ENCODE measurements around the gene RBBP6. TPM values are rescaled to one million over a fixed set of nuclear protein-coding genes. Genes with fewer than 3 reads are reported as not detected.

RBBP6 gene
- total and polyA plus RNA-seq, 4 donors, result 25.1 to 93.3 (median 37.0) TPM

DNA sequence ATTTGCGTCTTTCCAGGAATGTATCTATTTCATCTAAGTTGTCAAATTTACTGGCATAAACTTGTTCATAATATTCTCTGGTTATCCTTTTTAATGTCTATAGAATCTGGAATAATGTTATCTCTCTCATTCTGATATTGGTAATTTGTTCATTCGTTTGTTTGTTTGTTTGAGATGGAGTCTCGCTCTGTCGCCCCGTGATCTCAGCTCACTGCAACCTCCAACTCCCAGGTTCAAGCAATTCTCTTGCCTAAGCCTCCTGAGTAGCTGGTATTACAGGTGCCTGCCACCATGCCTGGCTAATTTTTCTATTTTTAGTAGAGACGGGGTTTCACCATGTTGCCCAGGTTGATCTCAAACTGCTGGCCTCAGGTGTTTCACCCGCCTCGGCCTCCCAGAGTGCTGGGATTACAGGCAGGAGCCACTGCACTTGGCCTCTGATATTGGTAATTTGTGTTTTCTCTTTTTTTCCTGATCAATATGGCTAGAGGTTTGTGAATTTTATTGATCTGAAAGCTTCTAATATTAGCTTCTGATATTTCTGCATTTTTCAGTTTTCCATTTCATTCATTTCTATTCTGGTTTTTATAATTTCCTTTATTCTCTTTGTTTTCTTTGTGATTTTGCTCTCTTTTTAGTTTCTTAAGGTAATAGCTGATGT, 59.5 kb downstream of the RBBP6 start:
- Histone ChIP-seq H3K9ac (ENCODE audit: insufficient read depth in 1 of 2, low read length in 2 of 2) (no peak overlapping the region), H3K4me1 (ENCODE audit: control insufficient read depth in 5 of 5, insufficient read depth in 5 of 5, low read length in 5 of 5) (no peaks in the 10 kb centered on the region), H3K36me3 (ENCODE audit: control insufficient read depth in 4 of 4, insufficient read depth in 4 of 4, low read length in 4 of 4) (no peaks in the 10 kb centered on the region), H3K9me3 (ENCODE audit: control insufficient read depth in 4 of 4, insufficient read depth in 3 of 4, low read length in 3 of 4) (peaks cover 0 to under 1% (median 0%) of the 10 kb centered on the region in 4 donors), H3K27me3 (ENCODE audit: control insufficient read depth in 3 of 3, insufficient read depth in 3 of 3, low read length in 2 of 3) (no peaks in the 10 kb centered on the region), H3K4me3 (no peak overlapping the region), H3K27ac (ENCODE audit: low read depth in 1 of 2, low read length in 1 of 2) (no peak overlapping the region)
- TF ChIP-seq, protein P1, sequence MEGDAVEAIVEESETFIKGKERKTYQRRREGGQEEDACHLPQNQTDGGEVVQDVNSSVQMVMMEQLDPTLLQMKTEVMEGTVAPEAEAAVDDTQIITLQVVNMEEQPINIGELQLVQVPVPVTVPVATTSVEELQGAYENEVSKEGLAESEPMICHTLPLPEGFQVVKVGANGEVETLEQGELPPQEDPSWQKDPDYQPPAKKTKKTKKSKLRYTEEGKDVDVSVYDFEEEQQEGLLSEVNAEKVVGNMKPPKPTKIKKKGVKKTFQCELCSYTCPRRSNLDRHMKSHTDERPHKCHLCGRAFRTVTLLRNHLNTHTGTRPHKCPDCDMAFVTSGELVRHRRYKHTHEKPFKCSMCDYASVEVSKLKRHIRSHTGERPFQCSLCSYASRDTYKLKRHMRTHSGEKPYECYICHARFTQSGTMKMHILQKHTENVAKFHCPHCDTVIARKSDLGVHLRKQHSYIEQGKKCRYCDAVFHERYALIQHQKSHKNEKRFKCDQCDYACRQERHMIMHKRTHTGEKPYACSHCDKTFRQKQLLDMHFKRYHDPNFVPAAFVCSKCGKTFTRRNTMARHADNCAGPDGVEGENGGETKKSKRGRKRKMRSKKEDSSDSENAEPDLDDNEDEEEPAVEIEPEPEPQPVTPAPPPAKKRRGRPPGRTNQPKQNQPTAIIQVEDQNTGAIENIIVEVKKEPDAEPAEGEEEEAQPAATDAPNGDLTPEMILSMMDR (IDR thresholded peaks at IDR 0.05; ENCODE audit: control extremely low read depth, extremely low read depth), result no peak
- DNase-seq, result no peak
- WGBS, 2 donors, result 91 to 95% methylated on average over 8 of the region's 8 CpGs
- ATAC-seq (ENCODE audit: insufficient read depth, low FRiP score), result no peak

DNA sequence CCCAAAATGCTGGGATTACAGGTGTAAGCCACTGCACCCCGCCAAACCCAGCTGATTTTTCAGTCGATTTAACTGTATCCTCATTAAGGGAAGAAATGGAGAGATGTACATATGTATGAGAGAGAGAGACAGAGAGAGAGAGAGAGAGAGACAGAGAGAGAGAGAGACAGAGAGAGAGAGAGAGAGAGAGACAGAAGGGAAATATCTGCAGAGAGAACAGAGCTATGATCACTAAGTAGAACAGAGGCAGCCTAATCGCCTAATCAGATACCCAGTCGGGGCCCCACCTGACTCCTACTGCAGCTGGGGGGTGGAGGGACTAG, 70.0 kb downstream of the RBBP6 start:
- Histone ChIP-seq H3K4me1 (ENCODE audit: control insufficient read depth in 5 of 5, insufficient read depth in 5 of 5, low read length in 5 of 5) (peaks cover 0 to 7% (median 2%) of the 10 kb centered on the region in 5 donors), H3K36me3 (ENCODE audit: control insufficient read depth in 4 of 4, insufficient read depth in 4 of 4, low read length in 4 of 4) (no peaks in the 10 kb centered on the region), H3K27ac (ENCODE audit: low read depth in 1 of 2, low read length in 1 of 2) (no peak overlapping the region), H3K4me3 (no peak overlapping the region), H3K9me3 (ENCODE audit: control insufficient read depth in 4 of 4, insufficient read depth in 3 of 4, low read length in 3 of 4) (peaks cover 0 to 2% (median 0%) of the 10 kb centered on the region in 4 donors), H3K27me3 (ENCODE audit: control insufficient read depth in 3 of 3, insufficient read depth in 3 of 3, low read length in 2 of 3) (peaks cover 0 to 21% (median 20%) of the 10 kb centered on the region in 3 donors), H3K9ac (ENCODE audit: insufficient read depth in 1 of 2, low read length in 2 of 2) (no peak overlapping the region)
- 41 to 46% methylated on average over 4 of the region's 4 CpGs for WGBS, 2 donors
- TF ChIP-seq, protein P1 (IDR thresholded peaks at IDR 0.05; ENCODE audit: control extremely low read depth, extremely low read depth), result no peak
- ATAC-seq (ENCODE audit: insufficient read depth, low FRiP score) (no peak), DNase-seq (no peak)

GRCh38 chr16:24609740-24610415, 70.5 kb downstream of the RBBP6 start:
- DNase-seq (peak; percentile 78 to 85 (median 79)), ATAC-seq (ENCODE audit: insufficient read depth, low FRiP score) (no peak)
- WGBS, 2 donors, result 3 to 4% methylated on average over 22 of the region's 22 CpGs
- H3K9me3 ChIP-seq (ENCODE audit: control insufficient read depth in 4 of 4, insufficient read depth in 3 of 4, low read length in 3 of 4), result no peaks in the 10 kb centered on the region
- no peak overlapping the region for H3K27ac ChIP-seq (ENCODE audit: low read depth in 1 of 2, low read length in 1 of 2)
- no peak overlapping the region for H3K4me3 ChIP-seq
- no peaks in the 10 kb centered on the region for H3K36me3 ChIP-seq (ENCODE audit: control insufficient read depth in 4 of 4, insufficient read depth in 4 of 4, low read length in 4 of 4)
- TF ChIP-seq, protein P1 (IDR thresholded peaks at IDR 0.05; ENCODE audit: control extremely low read depth, extremely low read depth), result no peak
- H3K4me1 ChIP-seq (ENCODE audit: control insufficient read depth in 5 of 5, insufficient read depth in 5 of 5, low read length in 5 of 5), result peaks cover 0 to 7% (median 2%) of the 10 kb centered on the region in 5 donors
- peaks cover 0 to 21% (median 18%) of the 10 kb centered on the region in 3 donors for H3K27me3 ChIP-seq (ENCODE audit: control insufficient read depth in 3 of 3, insufficient read depth in 3 of 3, low read length in 2 of 3)
- H3K9ac ChIP-seq (ENCODE audit: insufficient read depth in 1 of 2, low read length in 2 of 2), result no peak overlapping the region

Data from lung (tissue), 12 donors.